ENCODE data around the gene ROBO3.

GRCh38 chr11:124884869-124885479 lies 19.7 kb downstream of the ROBO3 start:
- TF ChIP-seq CTCF (IDR thresholded peaks at IDR 0.05) (no peak), POLR2AphosphoS5 (IDR thresholded peaks at IDR 0.05) (no peak), POLR2A (IDR thresholded peaks at IDR 0.05) (no peak)
